GM12878 (cell line): ENCODE data around the gene APPL2. TPM values are rescaled to one million over a fixed set of nuclear protein-coding genes. Genes with fewer than 3 reads are reported as not detected.

Experiments
- ATAC-seq: fragments of 200-7000 bp; cut with Tn5 transposase; 3 replicates; pipeline ENCODE4 v1.9.1; 2020; ENCODE audit warnings: mild to moderate bottlenecking, moderate library complexity
- BruUV-seq: library from RNA; stranded (reverse); fragments of 400-500 nt; replicated peaks from 2 replicates; lab custom pipeline; 2021; lab: Mats Ljungman, UMichigan
- CTCF ChIA-PET: fragments of 300-600 bp; sonication (Branson Sonifier 250); formaldehyde crosslinking; extraction: SDS; loops from one replicate; lab custom pipeline; 2021; ENCODE audit warnings: inconsistent platforms; lab: Yijun Ruan, JAX
- POLR2A ChIA-PET: fragments of 350-600 bp; formaldehyde crosslinking; extraction: SDS; loops from one replicate; lab custom pipeline; 2021; ENCODE audit warnings: inconsistent platforms; lab: Charles Lee
- RAD21 ChIA-PET: fragments of 300-600 bp; sonication (Branson Sonifier 250); formaldehyde crosslinking; loops from one replicate; lab custom pipeline; 2023; ENCODE audit warnings: antibody characterized with exemption; ENCODE audit not compliant: unreplicated experiment; lab: Charles Lee
- SMC1A ChIA-PET: fragments of 300-600 bp; sonication (Branson Sonifier 250); formaldehyde crosslinking; loops from one replicate; lab custom pipeline; 2023; ENCODE audit not compliant: unreplicated experiment, uncharacterized antibody; lab: Charles Lee
- DNase-seq: peaks from one replicate; pipeline ENCODE4 v3.0.0-alpha.2; 2011; ENCODE audit warnings: low read depth, low spot score
- FAIRE-seq: peaks from 3 replicates; lab custom pipeline; 2011; peaks lifted over from hg19 to GRCh38; lab: Jason Lieb, UNC
- H2AFZ ChIP-seq: 2 replicates; pipeline ENCODE4 v1.6.0; 2011; ENCODE audit warnings: low read depth, low read length, control low read depth; ENCODE audit not compliant: control insufficient read depth
- H3K27ac ChIP-seq: 2 replicates; pipeline ENCODE4 v1.5.1; 2011; ENCODE audit warnings: control low read depth; ENCODE audit not compliant: control insufficient read depth, insufficient read depth
- H3K27me3 ChIP-seq, 2 experiments: replicated peaks in 1 of 2; 2 replicates each; pipeline versions ENCODE4 v1.6.0 to v1.6.1; 2011; ENCODE audit warnings: low read length in 1 of 2; ENCODE audit not compliant: control insufficient read depth in 2 of 2, insufficient read depth in 2 of 2
- H3K36me3 ChIP-seq, 2 experiments: 2 replicates each; pipeline ENCODE4 v1.5.1; 2011; ENCODE audit warnings: low read length in 1 of 2; ENCODE audit not compliant: control insufficient read depth in 2 of 2, insufficient read depth in 2 of 2
- H3K4me1 ChIP-seq: 2 replicates; pipeline ENCODE4 v1.6.1; 2011; ENCODE audit warnings: mild to moderate bottlenecking, low read length, moderate library complexity, mixed read lengths; ENCODE audit not compliant: control insufficient read depth, insufficient read depth
- H3K4me2 ChIP-seq: 2 replicates; pipeline ENCODE4 v1.6.0; 2011; ENCODE audit warnings: control low read depth; ENCODE audit not compliant: control insufficient read depth, insufficient read depth
- H3K4me3 ChIP-seq: fragments of 200-600 bp; sonication (generic); 2 replicates; pipeline ENCODE4 v1.5.1; 2016
- H3K79me2 ChIP-seq: 2 replicates; pipeline ENCODE4 v1.6.0; 2011; ENCODE audit warnings: low read length; ENCODE audit not compliant: control insufficient read depth, insufficient read depth
- H3K9ac ChIP-seq: 2 replicates; pipeline ENCODE4 v1.8.0; 2011; ENCODE audit warnings: low read length, control low read depth, mixed read lengths; ENCODE audit not compliant: control insufficient read depth, insufficient read depth
- H3K9me3 ChIP-seq: replicated peaks from 3 replicates; pipeline ENCODE4 v1.5.1; 2011; ENCODE audit warnings: mild to moderate bottlenecking, low read length; ENCODE audit not compliant: control insufficient read depth, insufficient read depth
- H4K20me1 ChIP-seq: 2 replicates; pipeline ENCODE4 v1.6.0; 2011; ENCODE audit not compliant: control insufficient read depth, insufficient read depth
- CBFB ChIP-seq: IDR thresholded peaks from 2 replicates; pipeline ENCODE4 v1.6.1; 2016; ENCODE audit warnings: antibody characterized with exemption, low read depth
- CBX5 ChIP-seq: sonication (generic); IDR thresholded peaks from 2 replicates; pipeline ENCODE4 v1.6.1; 2016; ENCODE audit warnings: low read depth, moderate library complexity, mild to moderate bottlenecking, inconsistent platforms
- CREM ChIP-seq: IDR thresholded peaks from 2 replicates; pipeline ENCODE4 v1.6.1; 2014; ENCODE audit warnings: antibody characterized with exemption, low read depth
- HCFC1 ChIP-seq: fragments of 150-350 bp; IDR thresholded peaks from 2 replicates; pipeline ENCODE4 v1.6.1; 2014; ENCODE audit warnings: low read length
- KLF5 ChIP-seq: fragments of 450-650 bp; IDR thresholded peaks from 2 replicates; pipeline ENCODE4 v1.6.1; 2014; ENCODE audit warnings: mild to moderate bottlenecking; ENCODE audit not compliant: partially characterized antibody
- NFYA ChIP-seq: IDR thresholded peaks from 2 replicates; pipeline ENCODE4 v1.6.1; 2011; ENCODE audit warnings: low read depth, mild to moderate bottlenecking, low read length, improper control_type of control experiment, borderline replicate concordance
- RB1 ChIP-seq: fragments of 450-650 bp; formaldehyde crosslinking; IDR thresholded peaks from 2 replicates; pipeline ENCODE4 v1.6.1; 2017; ENCODE audit warnings: mild to moderate bottlenecking, borderline replicate concordance
- SRF ChIP-seq, 2 experiments: IDR thresholded peaks; 2 replicates each; pipeline ENCODE4 v1.6.1; 2011; ENCODE audit warnings: low read depth in 2 of 2, low read length in 2 of 2, mild to moderate bottlenecking in 1 of 2, moderate library complexity in 1 of 2
- SUPT20H ChIP-seq: IDR thresholded peaks from 2 replicates; pipeline ENCODE4 v1.6.1; 2011; ENCODE audit warnings: low read depth, mild to moderate bottlenecking, low read length, moderate library complexity, borderline replicate concordance; ENCODE audit not compliant: control insufficient read depth
- ZNF217 ChIP-seq: fragments of 450-650 bp; IDR thresholded peaks from 2 replicates; pipeline ENCODE4 v1.6.1; 2017; ENCODE audit warnings: antibody characterized with exemption, mild to moderate bottlenecking
- WGBS: methylation state at CpG from one replicate; pipeline ENCODE4 v1.1.6; 2016; ENCODE audit warnings: low lambda C conversion rate; ENCODE audit not compliant: insufficient replicate concordance, insufficient coverage; ENCODE audit errors: missing lambda C conversion rate; 5-methylcytosine and 5-hydroxymethylcytosine counted together
- in situ Hi-C: fragments of 300-500 bp; cut with MboI; formaldehyde crosslinking; loops from 9 replicates; pipeline ENCODE4 v1.14.3; 2018; ENCODE audit warnings: mixed read lengths
- intact Hi-C: fragments of 100-400 bp; cut with micrococcal nuclease; formaldehyde crosslinking; loops from one replicate; pipeline ENCODE4 v1.14.2; 2022; ENCODE audit not compliant: unreplicated experiment
- polyA plus RNA-seq, 11 experiments: library from polyadenylated mRNA; depleted of rRNA in 4 of 11; unstranded in 6 of 11; stranded (reverse) in 5 of 11; fragments of >200 nt; fragmentation: Nextera tagmentation in 4 of 11; fragmentation: Illumina TruSeq in 1 of 11; extraction: Ambion mirVana in 4 of 11; extraction: Trizol in 1 of 11; gene quantifications; 1 replicate in 1 of 11; 2 replicates in 10 of 11; pipeline versions ENCODE4 v1.2.1 to v1.2.3, GENCODE V29; 2011 to 2016; ENCODE audit warnings: inconsistent platforms in 2 of 11, missing spikeins in 2 of 11, low read depth in 1 of 11
- total RNA-seq, 4 experiments: library from RNA; depleted of rRNA in 3 of 4; stranded (reverse); fragments of >200 nt in 3 of 4; fragmentation: Illumina TruSeq in 1 of 4; extraction: Trizol in 1 of 4; gene quantifications; 2 replicates each; pipeline versions ENCODE4 v1.2.1 to v1.2.3, GENCODE V29; 2013 to 2021
- TF ChIP-seq, protein P1 (sequence below): fragments of 450-650 bp; IDR thresholded peaks from 2 replicates; pipeline ENCODE4 v1.6.1; 2017; ENCODE audit warnings: borderline replicate concordance
- TF ChIP-seq, protein P2 (sequence below): IDR thresholded peaks from 2 replicates; pipeline ENCODE4 v1.6.1; 2012; ENCODE audit warnings: low read length, inconsistent platforms
- TF ChIP-seq, protein P3 (sequence below): IDR thresholded peaks from 2 replicates; pipeline ENCODE4 v1.6.1; 2012; ENCODE audit warnings: low read depth, low read length, improper control_type of control experiment
- TF ChIP-seq, protein P4 (sequence below): fragments of 450-650 bp; IDR thresholded peaks from 2 replicates; pipeline ENCODE4 v1.6.1; 2018; ENCODE audit warnings: mild to moderate bottlenecking, low read depth, moderate library complexity; ENCODE audit not compliant: partially characterized antibody
- TF ChIP-seq, protein P5 (sequence below): fragments of 450-650 bp; conservative IDR thresholded peaks from 2 replicates; pipeline ENCODE4 v1.6.1; 2017; ENCODE audit warnings: mild to moderate bottlenecking, moderate library complexity
- TF ChIP-seq, protein P6 (sequence below): IDR thresholded peaks from 2 replicates; pipeline ENCODE4 v1.6.1; 2012; ENCODE audit warnings: low read depth, low read length, improper control_type of control experiment

The APPL2 gene
- total and polyA plus RNA-seq, 10 of the 15 experiments (the other 5 are each of a cell fraction or from before 2014, with no cell fraction given) = 1.9 to 14.2 (median 7.5) TPM

DNA sequence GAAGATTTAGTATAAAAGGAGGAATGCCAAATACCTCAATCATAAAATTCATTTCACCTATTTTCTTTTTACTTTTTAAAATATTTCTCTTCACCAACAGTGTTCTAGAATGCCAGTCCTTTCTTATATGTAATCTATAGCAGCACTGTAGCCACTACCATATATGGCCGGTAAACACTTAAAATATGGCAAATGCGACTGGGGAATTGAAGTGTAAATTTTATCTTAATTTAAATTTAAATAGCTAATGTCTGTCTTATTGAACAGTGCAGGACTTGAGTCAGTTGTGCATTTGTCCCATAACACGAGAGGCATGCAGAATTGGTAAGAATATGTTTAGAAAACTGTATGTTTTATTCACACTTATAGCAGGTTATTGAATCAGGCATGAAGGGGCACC lies 78.4 kb downstream of the APPL2 start:
- H3K4me1 ChIP-seq = no peaks in the 10 kb centered on the region
- H3K9ac ChIP-seq = no peak overlapping the region
- BruUV-seq = no TSS peak
- no peak for ATAC-seq
- POLR2A ChIA-PET = no interaction called here
- CTCF ChIA-PET = no interaction called here
- H3K27me3 ChIP-seq = no peaks in the 10 kb centered on the region
- SMC1A ChIA-PET = interaction anchor here (1.5 kb wide), 1 partner anchor 16 kb away, joined by 3 read pairs; no protein-coding TSS in a partner anchor
- RAD21 ChIA-PET = no interaction called here
- no peak overlapping the region for H3K27ac ChIP-seq
- no peak for DNase-seq
- 87% methylated on average over 3 of the region's 3 CpGs for WGBS
- H3K79me2 ChIP-seq = no peaks in the 10 kb centered on the region
- in situ Hi-C loops = no loop called here
- peaks cover 2 to 14% of the 10 kb centered on the region in 2 experiments for H3K36me3 ChIP-seq
- intact Hi-C loops = no loop called here
- FAIRE-seq = no peak
- H3K9me3 ChIP-seq = no peaks in the 10 kb centered on the region
- H3K4me3 ChIP-seq = no peak overlapping the region
- H3K4me2 ChIP-seq = no peak overlapping the region
- no peaks in the 10 kb centered on the region for H4K20me1 ChIP-seq
- no peak overlapping the region for H2AFZ ChIP-seq
- TF ChIP-seq, protein P1, sequence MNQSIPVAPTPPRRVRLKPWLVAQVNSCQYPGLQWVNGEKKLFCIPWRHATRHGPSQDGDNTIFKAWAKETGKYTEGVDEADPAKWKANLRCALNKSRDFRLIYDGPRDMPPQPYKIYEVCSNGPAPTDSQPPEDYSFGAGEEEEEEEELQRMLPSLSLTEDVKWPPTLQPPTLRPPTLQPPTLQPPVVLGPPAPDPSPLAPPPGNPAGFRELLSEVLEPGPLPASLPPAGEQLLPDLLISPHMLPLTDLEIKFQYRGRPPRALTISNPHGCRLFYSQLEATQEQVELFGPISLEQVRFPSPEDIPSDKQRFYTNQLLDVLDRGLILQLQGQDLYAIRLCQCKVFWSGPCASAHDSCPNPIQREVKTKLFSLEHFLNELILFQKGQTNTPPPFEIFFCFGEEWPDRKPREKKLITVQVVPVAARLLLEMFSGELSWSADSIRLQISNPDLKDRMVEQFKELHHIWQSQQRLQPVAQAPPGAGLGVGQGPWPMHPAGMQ = no peak
- TF ChIP-seq SRF (IDR thresholded peaks at IDR 0.05; ENCODE audit: low read depth in 2 of 2, low read length in 2 of 2) (no peak), CBFB (no peak), NFYA (no peak), ZNF217 (no peak), HCFC1 (no peak), KLF5 (no peak), RB1 (no peak), CBX5 (no peak), CREM (no peak), SUPT20H (no peak)
- TF ChIP-seq, protein P2, sequence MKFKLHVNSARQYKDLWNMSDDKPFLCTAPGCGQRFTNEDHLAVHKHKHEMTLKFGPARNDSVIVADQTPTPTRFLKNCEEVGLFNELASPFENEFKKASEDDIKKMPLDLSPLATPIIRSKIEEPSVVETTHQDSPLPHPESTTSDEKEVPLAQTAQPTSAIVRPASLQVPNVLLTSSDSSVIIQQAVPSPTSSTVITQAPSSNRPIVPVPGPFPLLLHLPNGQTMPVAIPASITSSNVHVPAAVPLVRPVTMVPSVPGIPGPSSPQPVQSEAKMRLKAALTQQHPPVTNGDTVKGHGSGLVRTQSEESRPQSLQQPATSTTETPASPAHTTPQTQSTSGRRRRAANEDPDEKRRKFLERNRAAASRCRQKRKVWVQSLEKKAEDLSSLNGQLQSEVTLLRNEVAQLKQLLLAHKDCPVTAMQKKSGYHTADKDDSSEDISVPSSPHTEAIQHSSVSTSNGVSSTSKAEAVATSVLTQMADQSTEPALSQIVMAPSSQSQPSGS = no peak
- TF ChIP-seq, protein P3, sequence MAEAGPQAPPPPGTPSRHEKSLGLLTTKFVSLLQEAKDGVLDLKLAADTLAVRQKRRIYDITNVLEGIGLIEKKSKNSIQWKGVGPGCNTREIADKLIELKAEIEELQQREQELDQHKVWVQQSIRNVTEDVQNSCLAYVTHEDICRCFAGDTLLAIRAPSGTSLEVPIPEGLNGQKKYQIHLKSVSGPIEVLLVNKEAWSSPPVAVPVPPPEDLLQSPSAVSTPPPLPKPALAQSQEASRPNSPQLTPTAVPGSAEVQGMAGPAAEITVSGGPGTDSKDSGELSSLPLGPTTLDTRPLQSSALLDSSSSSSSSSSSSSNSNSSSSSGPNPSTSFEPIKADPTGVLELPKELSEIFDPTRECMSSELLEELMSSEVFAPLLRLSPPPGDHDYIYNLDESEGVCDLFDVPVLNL = no peak
- TF ChIP-seq, protein P4, sequence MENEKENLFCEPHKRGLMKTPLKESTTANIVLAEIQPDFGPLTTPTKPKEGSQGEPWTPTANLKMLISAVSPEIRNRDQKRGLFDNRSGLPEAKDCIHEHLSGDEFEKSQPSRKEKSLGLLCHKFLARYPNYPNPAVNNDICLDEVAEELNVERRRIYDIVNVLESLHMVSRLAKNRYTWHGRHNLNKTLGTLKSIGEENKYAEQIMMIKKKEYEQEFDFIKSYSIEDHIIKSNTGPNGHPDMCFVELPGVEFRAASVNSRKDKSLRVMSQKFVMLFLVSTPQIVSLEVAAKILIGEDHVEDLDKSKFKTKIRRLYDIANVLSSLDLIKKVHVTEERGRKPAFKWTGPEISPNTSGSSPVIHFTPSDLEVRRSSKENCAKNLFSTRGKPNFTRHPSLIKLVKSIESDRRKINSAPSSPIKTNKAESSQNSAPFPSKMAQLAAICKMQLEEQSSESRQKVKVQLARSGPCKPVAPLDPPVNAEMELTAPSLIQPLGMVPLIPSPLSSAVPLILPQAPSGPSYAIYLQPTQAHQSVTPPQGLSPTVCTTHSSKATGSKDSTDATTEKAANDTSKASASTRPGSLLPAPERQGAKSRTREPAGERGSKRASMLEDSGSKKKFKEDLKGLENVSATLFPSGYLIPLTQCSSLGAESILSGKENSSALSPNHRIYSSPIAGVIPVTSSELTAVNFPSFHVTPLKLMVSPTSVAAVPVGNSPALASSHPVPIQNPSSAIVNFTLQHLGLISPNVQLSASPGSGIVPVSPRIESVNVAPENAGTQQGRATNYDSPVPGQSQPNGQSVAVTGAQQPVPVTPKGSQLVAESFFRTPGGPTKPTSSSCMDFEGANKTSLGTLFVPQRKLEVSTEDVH = no peak
- TF ChIP-seq, protein P5, sequence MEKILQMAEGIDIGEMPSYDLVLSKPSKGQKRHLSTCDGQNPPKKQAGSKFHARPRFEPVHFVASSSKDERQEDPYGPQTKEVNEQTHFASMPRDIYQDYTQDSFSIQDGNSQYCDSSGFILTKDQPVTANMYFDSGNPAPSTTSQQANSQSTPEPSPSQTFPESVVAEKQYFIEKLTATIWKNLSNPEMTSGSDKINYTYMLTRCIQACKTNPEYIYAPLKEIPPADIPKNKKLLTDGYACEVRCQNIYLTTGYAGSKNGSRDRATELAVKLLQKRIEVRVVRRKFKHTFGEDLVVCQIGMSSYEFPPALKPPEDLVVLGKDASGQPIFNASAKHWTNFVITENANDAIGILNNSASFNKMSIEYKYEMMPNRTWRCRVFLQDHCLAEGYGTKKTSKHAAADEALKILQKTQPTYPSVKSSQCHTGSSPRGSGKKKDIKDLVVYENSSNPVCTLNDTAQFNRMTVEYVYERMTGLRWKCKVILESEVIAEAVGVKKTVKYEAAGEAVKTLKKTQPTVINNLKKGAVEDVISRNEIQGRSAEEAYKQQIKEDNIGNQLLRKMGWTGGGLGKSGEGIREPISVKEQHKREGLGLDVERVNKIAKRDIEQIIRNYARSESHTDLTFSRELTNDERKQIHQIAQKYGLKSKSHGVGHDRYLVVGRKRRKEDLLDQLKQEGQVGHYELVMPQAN = no peak
- TF ChIP-seq, protein P6, sequence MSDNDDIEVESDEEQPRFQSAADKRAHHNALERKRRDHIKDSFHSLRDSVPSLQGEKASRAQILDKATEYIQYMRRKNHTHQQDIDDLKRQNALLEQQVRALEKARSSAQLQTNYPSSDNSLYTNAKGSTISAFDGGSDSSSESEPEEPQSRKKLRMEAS = no peak
